ENCODE results near the gene KRTAP6-1.

DNA sequence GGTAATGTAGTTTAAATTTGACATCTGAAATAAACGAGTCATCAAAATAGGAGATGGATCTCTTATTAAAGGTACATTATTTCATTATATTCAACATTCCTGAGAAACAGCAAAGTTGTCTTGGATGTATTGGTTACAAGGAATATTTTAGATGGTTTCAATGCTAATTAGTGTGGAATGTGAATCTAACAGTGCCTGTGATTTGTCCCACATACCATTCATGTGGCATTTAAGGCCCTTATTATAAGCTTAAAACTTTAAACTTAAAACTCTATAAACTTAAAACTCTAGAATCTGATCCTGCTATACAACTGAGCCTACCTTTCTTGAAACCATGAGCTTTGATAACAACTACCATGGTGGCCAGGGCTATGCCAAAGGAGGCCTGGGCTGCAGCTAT, 12.9 kb downstream of the KRTAP6-1 start, which contains the start of gene KRTAP22-1:
- TF ChIP-seq, protein P1, sequence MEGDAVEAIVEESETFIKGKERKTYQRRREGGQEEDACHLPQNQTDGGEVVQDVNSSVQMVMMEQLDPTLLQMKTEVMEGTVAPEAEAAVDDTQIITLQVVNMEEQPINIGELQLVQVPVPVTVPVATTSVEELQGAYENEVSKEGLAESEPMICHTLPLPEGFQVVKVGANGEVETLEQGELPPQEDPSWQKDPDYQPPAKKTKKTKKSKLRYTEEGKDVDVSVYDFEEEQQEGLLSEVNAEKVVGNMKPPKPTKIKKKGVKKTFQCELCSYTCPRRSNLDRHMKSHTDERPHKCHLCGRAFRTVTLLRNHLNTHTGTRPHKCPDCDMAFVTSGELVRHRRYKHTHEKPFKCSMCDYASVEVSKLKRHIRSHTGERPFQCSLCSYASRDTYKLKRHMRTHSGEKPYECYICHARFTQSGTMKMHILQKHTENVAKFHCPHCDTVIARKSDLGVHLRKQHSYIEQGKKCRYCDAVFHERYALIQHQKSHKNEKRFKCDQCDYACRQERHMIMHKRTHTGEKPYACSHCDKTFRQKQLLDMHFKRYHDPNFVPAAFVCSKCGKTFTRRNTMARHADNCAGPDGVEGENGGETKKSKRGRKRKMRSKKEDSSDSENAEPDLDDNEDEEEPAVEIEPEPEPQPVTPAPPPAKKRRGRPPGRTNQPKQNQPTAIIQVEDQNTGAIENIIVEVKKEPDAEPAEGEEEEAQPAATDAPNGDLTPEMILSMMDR (IDR thresholded peaks at IDR 0.05), result no peak
- TF ChIP-seq POLR2AphosphoS5 (IDR thresholded peaks at IDR 0.05), result no peak
- TF ChIP-seq EP300 (IDR thresholded peaks at IDR 0.05), result no peak
- no peak for TF ChIP-seq POLR2A (IDR thresholded peaks at IDR 0.05)
